ENCODE results near the gene HMGA1.
A peak's percentile ranks its signal among the peaks of the same experiment; 100 is the strongest.

The HMGA1 gene

DNA sequence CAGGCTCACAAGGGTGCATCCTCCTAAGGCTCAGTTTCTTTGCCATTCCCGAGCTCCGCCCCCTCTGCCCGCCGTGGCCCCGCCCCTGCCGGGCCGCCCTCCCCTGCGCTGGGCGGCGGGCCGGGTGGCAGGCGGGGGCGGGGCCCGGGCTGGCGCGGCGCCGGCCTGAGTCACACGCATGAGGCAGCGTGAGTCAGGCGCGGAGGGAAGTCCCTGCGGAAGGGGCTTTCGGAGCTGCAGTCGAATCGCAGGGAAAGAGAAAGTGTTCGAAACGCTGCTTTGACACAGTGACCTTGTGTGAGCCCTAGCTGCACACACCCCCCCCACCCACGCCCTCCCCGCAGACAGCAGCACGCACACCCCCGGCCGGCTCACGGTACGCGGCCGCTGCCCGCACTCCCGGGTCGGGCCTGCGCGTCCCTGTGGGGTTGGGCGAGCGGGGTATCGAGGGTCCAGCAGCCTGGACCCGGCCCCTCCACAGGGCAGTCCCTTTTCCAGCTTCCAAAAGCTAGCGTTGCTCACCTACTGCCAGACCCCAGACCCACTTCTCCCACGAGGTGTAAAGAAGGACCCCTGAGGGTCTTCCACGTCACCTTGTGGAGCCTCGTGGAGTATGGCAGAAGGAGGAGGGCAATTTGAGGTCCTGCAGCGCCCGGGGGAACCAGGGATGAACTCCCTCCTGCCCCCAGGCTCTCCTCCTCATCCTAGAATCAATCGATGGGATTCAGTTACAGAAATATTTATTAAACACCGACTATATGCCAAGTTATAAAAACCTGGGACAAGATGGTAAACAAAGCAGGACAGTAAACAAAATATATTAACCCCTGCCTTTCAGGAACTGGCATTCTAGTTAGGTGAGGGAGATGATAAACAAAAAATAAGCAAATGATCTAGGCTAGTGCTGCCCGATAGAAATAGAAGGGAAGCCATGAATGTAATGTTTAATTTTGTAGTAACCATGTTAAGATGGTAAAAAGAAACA is 12.4 kb upstream of the HMGA1 start:
- Histone ChIP-seq H3K4me1 (ENCODE audit: control insufficient read depth in 2 of 2, insufficient read depth in 2 of 2, low read length in 2 of 2) (peaks cover 11 to 12% of the 10 kb centered on the region in 2 donors), H3K27ac (ENCODE audit: low read depth in 2 of 2, low read length in 2 of 2) (peak overlapping the region; percentile 88 to 93), H3K27me3 (ENCODE audit: control insufficient read depth in 2 of 2, insufficient read depth in 2 of 2, low read length in 2 of 2) (no peaks in the 10 kb centered on the region), H3K36me3 (ENCODE audit: control insufficient read depth in 2 of 2, insufficient read depth in 2 of 2, low read length in 2 of 2) (no peaks in the 10 kb centered on the region), H3K4me3 (ENCODE audit: low read length in 2 of 2) (peak overlapping the region; percentile 59 to 80), H3K9ac (ENCODE audit: low read depth in 1 of 2, low read length in 2 of 2) (peak overlapping the region; percentile 78 to 89), H3K9me3 (ENCODE audit: control insufficient read depth in 2 of 2, low read length in 2 of 2) (no peaks in the 10 kb centered on the region)

- Histone ChIP-seq H3K4me1 (ENCODE audit: control insufficient read depth in 2 of 2, insufficient read depth in 2 of 2, low read length in 2 of 2) (peaks cover 11 to 12% of the 10 kb centered on the region in 2 donors), H3K36me3 (ENCODE audit: control insufficient read depth in 2 of 2, insufficient read depth in 2 of 2, low read length in 2 of 2) (no peaks in the 10 kb centered on the region), H3K27ac (ENCODE audit: low read depth in 2 of 2, low read length in 2 of 2) (no peak overlapping the region)
Measured at GRCh38 chr6:34225551-34225950, 11.1 kb upstream of the HMGA1 start.

GRCh38 chr6:34226066-34226465 is 10.6 kb upstream of the HMGA1 start:
- Histone ChIP-seq H3K27me3 (ENCODE audit: control insufficient read depth in 2 of 2, insufficient read depth in 2 of 2, low read length in 2 of 2) (no peaks in the 10 kb centered on the region), H3K4me1 (ENCODE audit: control insufficient read depth in 2 of 2, insufficient read depth in 2 of 2, low read length in 2 of 2) (peaks cover 11 to 12% of the 10 kb centered on the region in 2 donors), H3K27ac (ENCODE audit: low read depth in 2 of 2, low read length in 2 of 2) (no peak overlapping the region), H3K36me3 (ENCODE audit: control insufficient read depth in 2 of 2, insufficient read depth in 2 of 2, low read length in 2 of 2) (no peaks in the 10 kb centered on the region), H3K4me3 (ENCODE audit: low read length in 2 of 2) (no peak overlapping the region), H3K9me3 (ENCODE audit: control insufficient read depth in 2 of 2, low read length in 2 of 2) (no peaks in the 10 kb centered on the region), H3K9ac (ENCODE audit: low read depth in 1 of 2, low read length in 2 of 2) (no peak overlapping the region)

More at GRCh38 chr6:34225551-34225950, 11.1 kb upstream of the HMGA1 start:
- H3K4me3 ChIP-seq (ENCODE audit: low read length in 2 of 2): no peak overlapping the region
- H3K9ac ChIP-seq (ENCODE audit: low read depth in 1 of 2, low read length in 2 of 2): no peak overlapping the region
- H3K27me3 ChIP-seq (ENCODE audit: control insufficient read depth in 2 of 2, insufficient read depth in 2 of 2, low read length in 2 of 2): no peaks in the 10 kb centered on the region
- H3K9me3 ChIP-seq (ENCODE audit: control insufficient read depth in 2 of 2, low read length in 2 of 2): no peaks in the 10 kb centered on the region

DNA sequence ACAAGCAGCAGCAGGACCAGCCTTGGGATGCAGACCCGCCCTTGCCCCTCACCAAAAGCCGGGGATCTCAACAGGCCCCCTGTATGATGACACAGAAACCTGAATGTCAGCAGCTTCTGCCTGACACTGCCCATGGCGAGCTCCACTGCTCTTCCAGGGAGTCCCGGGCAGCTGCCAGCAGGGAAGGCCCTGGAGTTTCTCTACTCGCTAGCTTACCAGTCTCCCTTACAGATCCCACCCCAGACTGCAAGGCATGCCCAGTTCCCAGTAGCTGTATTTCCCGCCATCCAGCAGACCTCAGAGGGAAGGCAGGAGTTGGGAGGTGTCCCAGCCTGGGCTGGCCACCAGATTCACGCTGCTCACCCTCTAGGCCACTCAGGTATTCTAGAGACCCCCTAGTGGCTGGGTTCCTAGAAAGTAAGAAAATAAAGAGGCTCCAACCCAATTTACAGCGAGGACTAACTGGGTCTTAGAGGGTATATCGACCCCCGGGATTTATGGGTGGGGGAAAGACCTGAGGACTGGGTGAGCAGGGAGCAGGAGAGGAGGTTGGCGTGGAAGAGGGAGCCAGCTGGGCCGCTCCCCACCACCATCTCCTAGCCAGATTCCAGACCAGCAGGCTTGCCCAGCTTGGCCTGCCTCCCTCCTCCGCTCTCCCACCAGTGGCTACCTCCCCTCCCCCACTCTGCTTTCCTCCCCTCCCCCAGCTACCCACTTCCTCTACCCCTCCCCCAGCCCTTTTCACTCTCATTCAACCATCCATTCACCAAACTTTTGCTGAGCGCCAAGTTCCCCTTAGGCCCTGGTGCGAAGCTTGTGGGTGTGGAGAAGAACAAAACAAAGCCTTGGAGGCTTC is 9.7 kb upstream of the HMGA1 start:
- H3K27ac ChIP-seq (ENCODE audit: low read depth in 2 of 2, low read length in 2 of 2): no peak overlapping the region
- no peak overlapping the region for H3K9ac ChIP-seq (ENCODE audit: low read depth in 1 of 2, low read length in 2 of 2)
- H3K27me3 ChIP-seq (ENCODE audit: control insufficient read depth in 2 of 2, insufficient read depth in 2 of 2, low read length in 2 of 2): no peaks in the 10 kb centered on the region
- peaks cover 11 to 12% of the 10 kb centered on the region in 2 donors for H3K4me1 ChIP-seq (ENCODE audit: control insufficient read depth in 2 of 2, insufficient read depth in 2 of 2, low read length in 2 of 2)
- no peaks in the 10 kb centered on the region for H3K36me3 ChIP-seq (ENCODE audit: control insufficient read depth in 2 of 2, insufficient read depth in 2 of 2, low read length in 2 of 2)
- no peaks in the 10 kb centered on the region for H3K9me3 ChIP-seq (ENCODE audit: control insufficient read depth in 2 of 2, low read length in 2 of 2)
- no peak overlapping the region for H3K4me3 ChIP-seq (ENCODE audit: low read length in 2 of 2)

DNA sequence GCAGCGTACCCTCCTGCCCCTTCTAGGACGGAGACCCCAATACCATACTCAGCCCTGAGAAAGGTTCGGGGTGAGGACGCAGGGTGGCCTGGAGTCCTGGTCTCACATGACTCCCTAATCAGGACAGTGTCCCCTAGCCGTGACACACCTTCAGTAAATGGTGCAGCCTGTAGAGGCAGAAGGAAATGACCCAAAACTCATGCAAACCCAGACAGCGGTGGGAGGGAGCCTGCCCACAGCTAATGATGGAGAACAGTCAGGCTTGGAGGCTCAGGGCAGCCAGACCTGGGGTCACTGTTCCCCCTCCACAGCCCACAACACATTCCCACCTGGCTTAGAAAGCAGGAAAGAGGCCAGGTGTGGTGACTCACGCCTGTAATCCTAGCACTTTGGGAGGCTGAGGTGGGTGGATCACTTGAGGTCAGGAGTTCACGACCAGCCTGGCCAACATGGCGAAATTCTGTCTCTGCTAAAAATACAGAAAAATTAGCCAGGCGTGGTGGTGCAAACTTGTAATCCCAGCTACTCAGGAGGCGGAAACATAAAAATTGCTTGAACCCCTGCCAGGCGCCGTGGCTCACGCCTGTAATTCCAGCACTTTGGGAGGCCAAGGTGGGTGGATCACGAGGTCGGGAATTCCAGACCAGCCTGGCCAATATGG is 8.8 kb upstream of the HMGA1 start:
- H3K9me3 ChIP-seq (ENCODE audit: control insufficient read depth in 2 of 2, low read length in 2 of 2): no peaks in the 10 kb centered on the region
- H3K4me3 ChIP-seq (ENCODE audit: low read length in 2 of 2): no peak overlapping the region
- H3K27ac ChIP-seq (ENCODE audit: low read depth in 2 of 2, low read length in 2 of 2): peak overlapping the region in 1 of 2 donors; percentile 32
- peaks cover 11 to 12% of the 10 kb centered on the region in 2 donors for H3K4me1 ChIP-seq (ENCODE audit: control insufficient read depth in 2 of 2, insufficient read depth in 2 of 2, low read length in 2 of 2)
- no peaks in the 10 kb centered on the region for H3K27me3 ChIP-seq (ENCODE audit: control insufficient read depth in 2 of 2, insufficient read depth in 2 of 2, low read length in 2 of 2)
- no peak overlapping the region for H3K9ac ChIP-seq (ENCODE audit: low read depth in 1 of 2, low read length in 2 of 2)
- no peaks in the 10 kb centered on the region for H3K36me3 ChIP-seq (ENCODE audit: control insufficient read depth in 2 of 2, insufficient read depth in 2 of 2, low read length in 2 of 2)

GRCh38 chr6:34229877-34230276 is 6.8 kb upstream of the HMGA1 start:
- no peak overlapping the region for H3K9ac ChIP-seq (ENCODE audit: low read depth in 1 of 2, low read length in 2 of 2)
- H3K9me3 ChIP-seq (ENCODE audit: control insufficient read depth in 2 of 2, low read length in 2 of 2): no peaks in the 10 kb centered on the region
- no peak overlapping the region for H3K4me3 ChIP-seq (ENCODE audit: low read length in 2 of 2)
- H3K27ac ChIP-seq (ENCODE audit: low read depth in 2 of 2, low read length in 2 of 2): no peak overlapping the region
- no peaks in the 10 kb centered on the region for H3K4me1 ChIP-seq (ENCODE audit: control insufficient read depth in 2 of 2, insufficient read depth in 2 of 2, low read length in 2 of 2)
- no peaks in the 10 kb centered on the region for H3K27me3 ChIP-seq (ENCODE audit: control insufficient read depth in 2 of 2, insufficient read depth in 2 of 2, low read length in 2 of 2)
- H3K36me3 ChIP-seq (ENCODE audit: control insufficient read depth in 2 of 2, insufficient read depth in 2 of 2, low read length in 2 of 2): no peaks in the 10 kb centered on the region

DNA sequence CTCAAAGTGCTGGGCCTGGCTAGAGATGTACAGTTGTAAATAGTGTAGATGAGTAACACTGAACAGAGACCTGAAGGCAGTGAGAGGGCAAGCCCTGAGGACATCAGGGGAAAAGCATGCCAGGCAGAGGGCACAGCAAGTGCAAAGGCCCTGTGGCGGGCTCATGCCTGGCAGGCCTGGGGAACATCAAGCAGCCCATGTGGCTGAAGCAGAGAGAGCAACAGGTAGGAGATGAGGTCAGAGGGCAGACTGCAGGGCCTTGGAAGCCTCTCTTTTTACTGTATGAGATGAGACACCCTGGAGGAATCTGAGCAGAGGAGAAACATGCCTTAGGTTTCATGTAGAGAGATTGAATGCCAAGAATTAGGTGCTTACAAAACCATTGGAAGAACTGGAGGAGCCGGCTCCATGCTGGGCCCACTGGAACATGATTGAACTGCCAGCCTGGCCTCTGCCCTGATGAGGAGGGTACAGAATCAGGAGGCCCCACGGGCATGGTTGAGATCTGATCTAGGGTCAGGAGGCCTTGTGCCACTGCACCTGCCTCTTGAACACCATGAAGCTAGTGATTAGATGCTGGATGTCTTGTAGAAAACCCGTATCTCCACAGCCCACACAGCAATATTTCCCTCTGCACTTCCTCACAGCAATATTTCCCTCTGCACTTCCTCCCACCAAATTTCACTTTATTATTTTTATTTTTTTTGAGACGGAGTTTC is 5.9 kb upstream of the HMGA1 start:
- Histone ChIP-seq H3K4me1 (ENCODE audit: control insufficient read depth in 2 of 2, insufficient read depth in 2 of 2, low read length in 2 of 2) (no peaks in the 10 kb centered on the region), H3K27ac (ENCODE audit: low read depth in 2 of 2, low read length in 2 of 2) (no peak overlapping the region), H3K4me3 (ENCODE audit: low read length in 2 of 2) (no peak overlapping the region), H3K9ac (ENCODE audit: low read depth in 1 of 2, low read length in 2 of 2) (no peak overlapping the region), H3K36me3 (ENCODE audit: control insufficient read depth in 2 of 2, insufficient read depth in 2 of 2, low read length in 2 of 2) (no peaks in the 10 kb centered on the region), H3K9me3 (ENCODE audit: control insufficient read depth in 2 of 2, low read length in 2 of 2) (no peaks in the 10 kb centered on the region), H3K27me3 (ENCODE audit: control insufficient read depth in 2 of 2, insufficient read depth in 2 of 2, low read length in 2 of 2) (no peaks in the 10 kb centered on the region)

DNA sequence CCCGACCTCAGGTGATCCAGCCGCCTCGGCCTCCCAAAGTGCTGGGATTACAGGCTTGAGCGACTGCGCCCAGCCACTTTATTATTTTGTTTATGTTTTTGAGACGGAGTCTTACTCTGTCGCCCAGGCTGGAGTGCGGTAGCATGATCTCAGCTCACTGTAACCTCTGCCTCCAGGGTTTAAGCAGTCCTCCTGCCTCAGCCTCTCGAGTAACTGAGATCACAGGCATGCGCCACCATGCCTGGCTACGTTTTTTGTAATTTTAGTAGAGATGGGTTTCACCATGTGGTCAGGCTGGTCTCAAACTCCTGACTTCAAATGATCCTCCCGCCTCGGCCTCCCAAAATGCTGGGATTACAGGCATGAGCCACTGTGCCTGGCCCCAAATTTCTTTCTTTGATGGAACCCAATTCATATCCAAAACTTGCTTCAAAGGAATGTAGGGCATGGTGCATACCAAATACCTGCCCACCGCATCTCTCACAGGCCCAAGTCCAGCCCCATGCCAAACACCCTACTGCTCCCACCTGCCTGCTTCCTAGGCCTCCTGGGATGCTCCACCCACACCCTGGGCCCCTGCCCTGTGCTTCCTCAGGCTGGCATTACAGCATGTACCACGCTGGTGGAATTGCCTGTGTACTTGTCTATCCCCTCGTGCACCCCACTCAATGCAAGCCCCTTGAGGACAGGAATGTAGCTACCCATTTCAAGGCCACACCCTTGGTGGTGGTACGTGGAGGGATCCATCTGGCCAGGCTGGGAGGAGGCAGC is 4.9 kb upstream of the HMGA1 start:
- H3K27me3 ChIP-seq (ENCODE audit: control insufficient read depth in 2 of 2, insufficient read depth in 2 of 2, low read length in 2 of 2): no peaks in the 10 kb centered on the region
- no peak overlapping the region for H3K27ac ChIP-seq (ENCODE audit: low read depth in 2 of 2, low read length in 2 of 2)
- no peak overlapping the region for H3K9ac ChIP-seq (ENCODE audit: low read depth in 1 of 2, low read length in 2 of 2)
- no peaks in the 10 kb centered on the region for H3K36me3 ChIP-seq (ENCODE audit: control insufficient read depth in 2 of 2, insufficient read depth in 2 of 2, low read length in 2 of 2)
- no peaks in the 10 kb centered on the region for H3K9me3 ChIP-seq (ENCODE audit: control insufficient read depth in 2 of 2, low read length in 2 of 2)
- no peaks in the 10 kb centered on the region for H3K4me1 ChIP-seq (ENCODE audit: control insufficient read depth in 2 of 2, insufficient read depth in 2 of 2, low read length in 2 of 2)
- H3K4me3 ChIP-seq (ENCODE audit: low read length in 2 of 2): no peak overlapping the region

GRCh38 chr6:34232901-34233300 is 3.8 kb upstream of the HMGA1 start:
- H3K4me1 ChIP-seq (ENCODE audit: control insufficient read depth in 2 of 2, insufficient read depth in 2 of 2, low read length in 2 of 2): peaks cover 0 to 3% of the 10 kb centered on the region in 2 donors
- H3K36me3 ChIP-seq (ENCODE audit: control insufficient read depth in 2 of 2, insufficient read depth in 2 of 2, low read length in 2 of 2): no peaks in the 10 kb centered on the region
- no peak overlapping the region for H3K27ac ChIP-seq (ENCODE audit: low read depth in 2 of 2, low read length in 2 of 2)
- no peak overlapping the region for H3K4me3 ChIP-seq (ENCODE audit: low read length in 2 of 2)
- H3K9ac ChIP-seq (ENCODE audit: low read depth in 1 of 2, low read length in 2 of 2): no peak overlapping the region
- no peaks in the 10 kb centered on the region for H3K27me3 ChIP-seq (ENCODE audit: control insufficient read depth in 2 of 2, insufficient read depth in 2 of 2, low read length in 2 of 2)
- H3K9me3 ChIP-seq (ENCODE audit: control insufficient read depth in 2 of 2, low read length in 2 of 2): no peaks in the 10 kb centered on the region
